Urinary bladder (tissue), 4 donors: ENCODE results near the gene C3orf52. TPM values are rescaled to one million over a fixed set of nuclear protein-coding genes. Genes with fewer than 3 reads are reported as not detected.

ENCODE experiments used
- DNase-seq: peaks from one replicate; pipeline ENCODE4 v3.0.0-alpha.2; 2015; ENCODE audit errors: extremely low spot score
- H3K27ac ChIP-seq: one replicate; pipeline ENCODE4 v1.5.1; 2013; ENCODE audit warnings: low read depth, mild to moderate bottlenecking, moderate library complexity
- H3K36me3 ChIP-seq: one replicate; pipeline ENCODE4 v1.6.1; 2013; ENCODE audit warnings: mild to moderate bottlenecking, moderate library complexity; ENCODE audit not compliant: insufficient read depth
- H3K4me1 ChIP-seq: one replicate; pipeline ENCODE4 v1.6.1; 2013; ENCODE audit warnings: mild to moderate bottlenecking, moderate library complexity; ENCODE audit not compliant: insufficient read depth
- H3K4me3 ChIP-seq: one replicate; pipeline ENCODE4 v1.5.1; 2013; ENCODE audit warnings: low read depth, low read length
- WGBS: extraction: QIAGEN DNeasy Blood & Tissue Kit; methylation state at CpG from one replicate; pipeline ENCODE4 v1.1.7; 2013; 5-methylcytosine and 5-hydroxymethylcytosine counted together
- polyA plus RNA-seq: library from polyadenylated mRNA; stranded (reverse); fragments of 200-250 nt; gene quantifications from one replicate; pipeline ENCODE4 v1.2.3, GENCODE V29; 2013
- total RNA-seq: library from RNA; depleted of rRNA; stranded (reverse); fragments of >200 nt; gene quantifications from one replicate; pipeline ENCODE4 v1.2.3, GENCODE V29; 2014
- donor health status: healthy with polysubstance abuse.
- donor health status: healthy.

The C3orf52 gene
- total and polyA plus RNA-seq, 2 donors = 2.6 to 7.5 TPM

DNA sequence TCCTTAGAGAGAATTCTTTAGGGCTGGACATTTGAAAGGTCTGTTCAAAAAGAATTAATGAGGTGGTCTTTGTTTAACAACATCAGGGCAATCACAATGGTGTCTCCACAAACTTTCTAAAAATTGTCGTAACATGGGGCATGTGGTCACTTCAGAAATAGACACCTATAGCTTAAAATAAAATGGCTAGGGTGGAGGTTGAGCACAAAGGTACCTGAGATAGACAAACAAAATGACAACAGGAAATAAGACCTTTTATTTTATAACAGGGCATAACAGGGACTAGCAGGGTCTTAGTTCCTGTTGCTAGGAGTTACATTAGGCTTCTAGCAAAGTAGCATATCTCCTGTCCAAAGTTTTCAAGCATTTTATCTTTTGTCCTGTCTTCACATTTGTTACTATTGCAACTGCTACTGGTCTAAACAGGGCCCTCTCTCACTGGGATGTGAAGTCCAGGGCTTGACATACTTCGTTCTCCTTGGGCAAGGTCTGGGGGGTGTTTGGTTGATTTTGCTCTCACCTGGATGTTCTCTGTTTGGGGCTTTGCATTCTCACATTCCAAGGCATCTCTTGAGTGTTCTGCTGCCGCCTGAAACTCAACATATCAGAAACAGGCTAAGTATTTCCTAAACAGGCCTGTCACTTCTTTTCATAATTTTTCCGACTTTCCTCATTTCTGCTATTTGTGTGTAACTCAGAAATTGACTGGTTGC lies 43.9 kb downstream of the C3orf52 start:
- H3K27ac ChIP-seq = no peak overlapping the region
- H3K36me3 ChIP-seq = peaks cover 2% of the 10 kb centered on the region
- H3K4me1 ChIP-seq = no peaks in the 10 kb centered on the region
- no peak overlapping the region for H3K4me3 ChIP-seq
- 93% methylated on average over 4 of the region's 4 CpGs for WGBS
- no peak for DNase-seq

- WGBS = 93% methylated on average over 3 of the region's 3 CpGs
- Histone ChIP-seq H3K27ac (no peak overlapping the region), H3K36me3 (peaks cover 2% of the 10 kb centered on the region), H3K4me1 (no peaks in the 10 kb centered on the region), H3K4me3 (no peak overlapping the region)
- DNase-seq = no peak
These were observed 44.4 kb downstream of the C3orf52 start for GRCh38 chr3:112130638-112130993.

DNA sequence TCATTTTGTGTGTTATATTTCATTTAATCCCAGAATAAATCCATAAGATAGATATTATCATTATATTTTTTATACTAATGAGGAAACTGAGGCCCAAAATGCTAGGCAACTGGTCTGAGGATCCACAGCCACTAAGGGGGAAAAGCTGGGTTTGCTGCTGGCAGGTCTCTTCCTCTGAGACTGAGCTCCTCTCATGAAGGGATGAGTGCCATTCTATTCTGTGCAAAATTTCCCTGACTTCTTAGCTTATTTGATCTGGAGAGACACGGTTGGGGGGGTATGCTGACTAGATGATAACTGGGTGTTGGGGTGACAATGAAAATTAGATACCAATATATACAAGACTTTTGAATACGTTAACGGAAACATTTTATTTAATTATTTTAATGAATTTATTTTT lies 44.9 kb downstream of the C3orf52 start:
- Histone ChIP-seq H3K27ac (no peak overlapping the region), H3K36me3 (peaks cover 2% of the 10 kb centered on the region), H3K4me3 (no peak overlapping the region), H3K4me1 (no peaks in the 10 kb centered on the region)
- no peak for DNase-seq
- WGBS = 95% methylated on average over 3 of the region's 3 CpGs

- Histone ChIP-seq H3K4me1 (no peaks in the 10 kb centered on the region), H3K36me3 (peaks cover 2% of the 10 kb centered on the region), H3K27ac (no peak overlapping the region), H3K4me3 (no peak overlapping the region)
- WGBS = 92% methylated on average over 3 of the region's 3 CpGs
- DNase-seq = no peak
These were observed 45.9 kb downstream of the C3orf52 start for GRCh38 chr3:112132088-112132487.

- no peak overlapping the region for H3K27ac ChIP-seq
- H3K4me3 ChIP-seq = no peak overlapping the region
- H3K4me1 ChIP-seq = no peaks in the 10 kb centered on the region
- H3K36me3 ChIP-seq = peaks cover 2% of the 10 kb centered on the region
- no peak for DNase-seq
- WGBS = 80% methylated on average over 1 of the region's 1 CpG
These were observed 46.4 kb downstream of the C3orf52 start for GRCh38 chr3:112132554-112132953.

DNA sequence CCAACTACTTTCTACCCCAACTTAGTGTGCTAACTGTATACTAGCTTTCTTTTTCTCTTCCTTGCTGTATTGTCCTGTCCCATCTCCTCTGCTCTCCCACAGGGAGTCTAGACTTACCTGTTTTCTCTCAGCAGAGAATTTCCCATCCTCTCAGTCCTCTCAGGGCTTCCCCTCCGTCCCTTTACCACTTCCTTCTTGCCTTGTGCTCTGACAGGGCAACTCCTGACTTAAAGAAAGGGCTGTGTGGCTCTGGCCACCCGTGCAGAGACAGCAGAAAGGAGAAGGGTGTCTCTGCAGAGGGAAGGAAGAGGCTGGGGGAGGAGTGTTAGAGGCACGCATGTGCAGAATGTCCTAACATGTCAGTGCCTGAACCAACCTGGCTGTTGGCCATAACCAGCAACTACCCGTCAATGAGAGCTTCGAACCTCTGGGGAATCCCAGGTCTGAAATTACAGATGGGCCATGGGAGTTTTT lies 46.8 kb downstream of the C3orf52 start, which contains the start of gene GCSAM:
Gene GCSAM (minus strand): TSS at position 274 of the 474 bp plus-strand sequence. CDS start 128 bp downstream, at position 146.
- Histone ChIP-seq H3K4me1 (no peaks in the 10 kb centered on the region), H3K27ac (no peak within 1 kb of the TSS), H3K4me3 (no peak within 1 kb of the TSS), H3K36me3 (peaks cover 2% of the 10 kb centered on the region)
- DNase-seq = no peak
- WGBS = 44% methylated on average over 5 of the region's 5 CpGs

- 76% methylated on average over 5 of the region's 5 CpGs for WGBS
- no peak for DNase-seq
- H3K4me1 ChIP-seq = no peaks in the 10 kb centered on the region
- peaks cover 2% of the 10 kb centered on the region for H3K36me3 ChIP-seq
- H3K4me3 ChIP-seq = no peak overlapping the region
- no peak overlapping the region for H3K27ac ChIP-seq
These were observed 47.6 kb downstream of the C3orf52 start for GRCh38 chr3:112133626-112134334.

DNA sequence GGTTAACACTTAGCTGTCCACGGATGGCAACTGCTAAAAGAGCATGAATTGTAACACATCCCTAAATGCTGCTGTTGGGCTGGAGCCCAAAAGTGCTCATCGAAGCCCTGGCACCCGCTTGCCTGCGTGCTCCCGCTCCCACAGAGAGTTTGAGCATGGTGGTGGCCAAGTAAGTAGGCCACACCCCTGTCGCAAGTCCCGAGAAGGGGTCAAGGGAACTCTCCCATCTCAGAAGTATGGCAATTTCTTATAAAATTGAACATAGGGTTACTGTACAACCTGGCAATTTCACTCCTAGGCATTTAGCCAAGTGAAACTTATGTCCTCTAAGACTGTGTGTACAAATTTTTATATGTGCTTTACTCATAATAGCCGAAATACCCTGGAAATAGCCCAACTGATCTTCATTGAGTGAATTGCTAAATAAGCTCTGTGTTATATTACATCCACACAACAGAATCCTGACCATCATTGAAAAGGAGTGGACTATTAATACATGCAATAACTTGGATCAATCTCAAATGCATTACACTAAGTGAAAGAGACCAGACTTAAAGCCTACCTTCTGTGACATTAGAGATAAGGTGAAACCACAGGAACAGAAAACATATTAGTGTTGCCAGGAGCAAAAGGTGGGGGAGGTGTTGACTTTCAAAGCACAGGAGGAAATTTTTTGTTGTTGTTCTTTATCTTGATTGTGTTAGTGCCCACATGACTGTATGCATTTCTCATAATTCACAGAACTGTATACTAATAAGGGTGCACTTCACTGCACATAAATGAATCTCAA lies 48.3 kb downstream of the C3orf52 start:
- H3K4me3 ChIP-seq = no peak overlapping the region
- 66% methylated on average over 8 of the region's 8 CpGs for WGBS
- H3K4me1 ChIP-seq = no peaks in the 10 kb centered on the region
- H3K36me3 ChIP-seq = peaks cover 2% of the 10 kb centered on the region
- H3K27ac ChIP-seq = no peak overlapping the region
- DNase-seq = no peak

GRCh38 chr3:112136046-112136445 lies 49.9 kb downstream of the C3orf52 start:
- DNase-seq = no peak
- WGBS = 78% methylated on average over 1 of the region's 1 CpG
- Histone ChIP-seq H3K4me3 (no peak overlapping the region), H3K36me3 (peaks cover 2% of the 10 kb centered on the region), H3K4me1 (no peaks in the 10 kb centered on the region), H3K27ac (no peak overlapping the region)

GRCh38 chr3:112136959-112137693 lies 50.9 kb downstream of the C3orf52 start:
- 33% methylated on average over 5 of the region's 5 CpGs for WGBS
- no peak for DNase-seq
- H3K4me1 ChIP-seq = no peaks in the 10 kb centered on the region

GRCh38 chr3:112137781-112138180 lies 51.6 kb downstream of the C3orf52 start:
- Histone ChIP-seq H3K4me3 (no peak overlapping the region), H3K27ac (no peak overlapping the region), H3K36me3 (no peaks in the 10 kb centered on the region), H3K4me1 (no peaks in the 10 kb centered on the region)
- WGBS = 50% methylated on average over 4 of the region's 4 CpGs
- no peak for DNase-seq

More at GRCh38 chr3:112136959-112137693, 50.9 kb downstream of the C3orf52 start:
- no peak overlapping the region for H3K27ac ChIP-seq
- H3K36me3 ChIP-seq = no peaks in the 10 kb centered on the region
- no peak overlapping the region for H3K4me3 ChIP-seq

DNA sequence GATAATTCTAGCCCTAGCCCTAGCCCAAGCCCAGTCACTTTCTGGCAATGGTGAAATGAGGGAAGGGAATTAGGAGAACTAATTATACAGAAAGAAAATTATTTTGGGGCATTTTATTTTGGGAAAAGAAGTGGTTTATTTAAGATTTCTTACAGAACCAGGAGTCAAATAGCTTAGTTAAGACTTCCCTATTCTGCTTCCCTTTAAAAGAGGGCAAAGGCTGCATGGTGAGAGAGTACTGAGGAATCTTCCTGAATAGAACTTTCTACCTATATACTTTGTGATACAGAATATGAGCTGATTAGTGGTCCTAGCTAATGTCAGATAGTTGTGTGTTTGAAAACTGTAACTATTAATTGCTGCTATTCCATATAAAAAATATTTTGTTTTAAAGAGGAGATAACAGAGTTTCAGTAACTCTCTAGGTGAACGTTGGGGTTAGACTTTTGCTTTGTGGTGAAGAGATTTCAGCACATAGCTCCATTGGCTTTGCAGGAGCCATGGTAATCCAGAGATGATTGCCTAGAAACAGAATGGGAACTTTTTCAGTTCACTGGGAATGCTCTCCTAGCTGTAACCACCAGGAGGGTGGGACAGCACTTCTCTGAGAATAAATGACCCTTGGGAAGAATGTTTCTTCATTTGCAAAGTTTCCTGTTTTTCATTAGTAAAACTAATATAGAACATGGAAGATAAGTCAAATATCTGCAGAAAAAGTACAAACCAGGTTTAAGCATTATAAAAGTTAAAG lies 52.2 kb downstream of the C3orf52 start:
- H3K36me3 ChIP-seq = no peaks in the 10 kb centered on the region
- no peak for DNase-seq
- H3K4me3 ChIP-seq = no peak overlapping the region
- H3K4me1 ChIP-seq = no peaks in the 10 kb centered on the region
- WGBS = 21% methylated on average over 1 of the region's 1 CpG
- no peak overlapping the region for H3K27ac ChIP-seq
